Loucy (cell line): ENCODE measurements around the gene AGPAT3.

Source experiments
- CTCF ChIP-seq: fragments of 200-600 bp; sonication (generic); conservative IDR thresholded peaks from 2 replicates; pipeline ENCODE4 v1.5.1; 2014; ENCODE audit warnings: mild to moderate bottlenecking, antibody characterized with exemption, low read length
- EZH2phosphoT487 ChIP-seq: fragments of 200-600 bp; IDR thresholded peaks from 2 replicates; pipeline ENCODE4 v1.6.1; 2018; ENCODE audit warnings: antibody characterized with exemption, mild to moderate bottlenecking, moderate library complexity, borderline replicate concordance

GRCh38 chr21:43967981-43968380 is 103.0 kb downstream of the AGPAT3 start:
- TF ChIP-seq CTCF: no peak
- no peak for TF ChIP-seq EZH2phosphoT487
